GM12878 (cell line): ENCODE results near the gene TRIP11. TPM values are rescaled to one million over a fixed set of nuclear protein-coding genes. Genes with fewer than 3 reads are reported as not detected.

Experiments
- ATAC-seq: fragments of 200-7000 bp; cut with Tn5 transposase; 3 replicates; pipeline ENCODE4 v1.9.1; 2020; ENCODE audit warnings: mild to moderate bottlenecking, moderate library complexity
- BruUV-seq: library from RNA; stranded (reverse); fragments of 400-500 nt; replicated peaks from 2 replicates; lab custom pipeline; 2021; lab: Mats Ljungman, UMichigan
- CTCF ChIA-PET: fragments of 300-600 bp; sonication (Branson Sonifier 250); formaldehyde crosslinking; extraction: SDS; loops from one replicate; lab custom pipeline; 2021; ENCODE audit warnings: inconsistent platforms; lab: Yijun Ruan, JAX
- POLR2A ChIA-PET: fragments of 350-600 bp; formaldehyde crosslinking; extraction: SDS; loops from one replicate; lab custom pipeline; 2021; ENCODE audit warnings: inconsistent platforms; lab: Charles Lee
- RAD21 ChIA-PET: fragments of 300-600 bp; sonication (Branson Sonifier 250); formaldehyde crosslinking; loops from one replicate; lab custom pipeline; 2023; ENCODE audit warnings: antibody characterized with exemption; ENCODE audit not compliant: unreplicated experiment; lab: Charles Lee
- SMC1A ChIA-PET: fragments of 300-600 bp; sonication (Branson Sonifier 250); formaldehyde crosslinking; loops from one replicate; lab custom pipeline; 2023; ENCODE audit not compliant: unreplicated experiment, uncharacterized antibody; lab: Charles Lee
- DNase-seq: peaks from one replicate; pipeline ENCODE4 v3.0.0-alpha.2; 2011; ENCODE audit warnings: low read depth, low spot score
- FAIRE-seq: peaks from 3 replicates; lab custom pipeline; 2011; peaks lifted over from hg19 to GRCh38; lab: Jason Lieb, UNC
- H2AFZ ChIP-seq: 2 replicates; pipeline ENCODE4 v1.6.0; 2011; ENCODE audit warnings: low read depth, low read length, control low read depth; ENCODE audit not compliant: control insufficient read depth
- H3K27ac ChIP-seq: 2 replicates; pipeline ENCODE4 v1.5.1; 2011; ENCODE audit warnings: control low read depth; ENCODE audit not compliant: control insufficient read depth, insufficient read depth
- H3K27me3 ChIP-seq, 2 experiments: replicated peaks in 1 of 2; 2 replicates each; pipeline versions ENCODE4 v1.6.0 to v1.6.1; 2011; ENCODE audit warnings: low read length in 1 of 2; ENCODE audit not compliant: control insufficient read depth in 2 of 2, insufficient read depth in 2 of 2
- H3K36me3 ChIP-seq, 2 experiments: 2 replicates each; pipeline ENCODE4 v1.5.1; 2011; ENCODE audit warnings: low read length in 1 of 2; ENCODE audit not compliant: control insufficient read depth in 2 of 2, insufficient read depth in 2 of 2
- H3K4me1 ChIP-seq: 2 replicates; pipeline ENCODE4 v1.6.1; 2011; ENCODE audit warnings: mild to moderate bottlenecking, low read length, moderate library complexity, mixed read lengths; ENCODE audit not compliant: control insufficient read depth, insufficient read depth
- H3K4me2 ChIP-seq: 2 replicates; pipeline ENCODE4 v1.6.0; 2011; ENCODE audit warnings: control low read depth; ENCODE audit not compliant: control insufficient read depth, insufficient read depth
- H3K4me3 ChIP-seq: fragments of 200-600 bp; sonication (generic); 2 replicates; pipeline ENCODE4 v1.5.1; 2016
- H3K79me2 ChIP-seq: 2 replicates; pipeline ENCODE4 v1.6.0; 2011; ENCODE audit warnings: low read length; ENCODE audit not compliant: control insufficient read depth, insufficient read depth
- H3K9ac ChIP-seq: 2 replicates; pipeline ENCODE4 v1.8.0; 2011; ENCODE audit warnings: low read length, control low read depth, mixed read lengths; ENCODE audit not compliant: control insufficient read depth, insufficient read depth
- H3K9me3 ChIP-seq: replicated peaks from 3 replicates; pipeline ENCODE4 v1.5.1; 2011; ENCODE audit warnings: mild to moderate bottlenecking, low read length; ENCODE audit not compliant: control insufficient read depth, insufficient read depth
- H4K20me1 ChIP-seq: 2 replicates; pipeline ENCODE4 v1.6.0; 2011; ENCODE audit not compliant: control insufficient read depth, insufficient read depth
- CBFB ChIP-seq: IDR thresholded peaks from 2 replicates; pipeline ENCODE4 v1.6.1; 2016; ENCODE audit warnings: antibody characterized with exemption, low read depth
- EED ChIP-seq: sonication (generic); IDR thresholded peaks from 2 replicates; pipeline ENCODE4 v1.6.1; 2016; ENCODE audit warnings: antibody characterized with exemption, low read depth
- ESRRA ChIP-seq: IDR thresholded peaks from 2 replicates; pipeline ENCODE4 v1.6.1; 2012; ENCODE audit warnings: mild to moderate bottlenecking, low read length, improper control_type of control experiment
- EZH2 ChIP-seq: IDR thresholded peaks from 2 replicates; pipeline ENCODE4 v1.6.1; 2012; ENCODE audit warnings: low read depth, mild to moderate bottlenecking, control low read depth, inconsistent platforms, low read length, borderline replicate concordance; ENCODE audit not compliant: control insufficient read depth
- HDAC2 ChIP-seq: fragments of 200-600 bp; sonication (generic); IDR thresholded peaks from 2 replicates; pipeline ENCODE4 v1.6.1; 2017
- HDAC6 ChIP-seq: fragments of 200-600 bp; sonication (generic); IDR thresholded peaks from one replicate; pipeline ENCODE4 v1.8.0; 2017; ENCODE audit warnings: antibody characterized with exemption; ENCODE audit not compliant: unreplicated experiment
- HDGF ChIP-seq: fragments of 450-650 bp; IDR thresholded peaks from 2 replicates; pipeline ENCODE4 v1.6.1; 2016; ENCODE audit warnings: antibody characterized with exemption
- NR2C1 ChIP-seq: fragments of 450-650 bp; IDR thresholded peaks from 2 replicates; pipeline ENCODE4 v1.6.1; 2017; ENCODE audit warnings: antibody characterized with exemption, mild to moderate bottlenecking, moderate library complexity
- PAX5 ChIP-seq: IDR thresholded peaks from 2 replicates; pipeline ENCODE4 v1.6.1; 2011; ENCODE audit warnings: low read depth, low read length, borderline replicate concordance
- RCOR1 ChIP-seq: conservative IDR thresholded peaks from 2 replicates; pipeline ENCODE4 v1.6.1; 2012; ENCODE audit warnings: low read depth, low read length, improper control_type of control experiment
- RFX5 ChIP-seq: IDR thresholded peaks from 2 replicates; pipeline ENCODE4 v1.6.1; 2011; ENCODE audit warnings: low read depth, low read length, improper control_type of control experiment
- STAT1 ChIP-seq: fragments of 450-650 bp; conservative IDR thresholded peaks from 2 replicates; pipeline ENCODE4 v1.6.1; 2014; ENCODE audit warnings: antibody characterized with exemption, mild to moderate bottlenecking
- whole genome bisulfite sequencing: methylation state at CpG from one replicate; pipeline ENCODE4 v1.1.6; 2016; ENCODE audit warnings: low lambda C conversion rate; ENCODE audit not compliant: insufficient replicate concordance, insufficient coverage; ENCODE audit errors: missing lambda C conversion rate; 5-methylcytosine and 5-hydroxymethylcytosine counted together
- in situ Hi-C: fragments of 300-500 bp; cut with MboI; formaldehyde crosslinking; loops from 9 replicates; pipeline ENCODE4 v1.14.3; 2018; ENCODE audit warnings: mixed read lengths
- intact Hi-C: fragments of 100-400 bp; cut with micrococcal nuclease; formaldehyde crosslinking; loops from one replicate; pipeline ENCODE4 v1.14.2; 2022; ENCODE audit not compliant: unreplicated experiment
- polyA plus RNA-seq, 11 experiments: library from polyadenylated mRNA; depleted of rRNA in 4 of 11; unstranded in 6 of 11; stranded (reverse) in 5 of 11; fragments of >200 nt; fragmentation: Nextera tagmentation in 4 of 11; fragmentation: Illumina TruSeq in 1 of 11; extraction: Ambion mirVana in 4 of 11; extraction: Trizol in 1 of 11; gene quantifications; 1 replicate in 1 of 11; 2 replicates in 10 of 11; pipeline versions ENCODE4 v1.2.1 to v1.2.3, GENCODE V29; 2011 to 2016; ENCODE audit warnings: inconsistent platforms in 2 of 11, missing spikeins in 2 of 11, low read depth in 1 of 11
- total RNA-seq, 4 experiments: library from RNA; depleted of rRNA in 3 of 4; stranded (reverse); fragments of >200 nt in 3 of 4; fragmentation: Illumina TruSeq in 1 of 4; extraction: Trizol in 1 of 4; gene quantifications; 2 replicates each; pipeline versions ENCODE4 v1.2.1 to v1.2.3, GENCODE V29; 2013 to 2021
- TF ChIP-seq, protein P1 (sequence below), 3 experiments: IDR thresholded peaks in 2 of 3; conservative IDR thresholded peaks in 1 of 3; 2 replicates each; pipeline ENCODE4 v1.5.1; 2011; ENCODE audit warnings: low read depth in 3 of 3, low read length in 3 of 3, mild to moderate bottlenecking in 3 of 3, control low read depth in 2 of 3, moderate library complexity in 2 of 3, inconsistent platforms in 1 of 3, mixed read lengths in 1 of 3; ENCODE audit not compliant: control insufficient read depth in 2 of 3, insufficient read depth in 1 of 3; ENCODE audit errors: extremely low read depth in 1 of 3
- TF ChIP-seq, protein P2 (sequence below): fragments of 150-350 bp; IDR thresholded peaks from 2 replicates; pipeline ENCODE4 v1.6.1; 2016; ENCODE audit warnings: low read depth, low read length

TRIP11 gene
- total and polyA plus RNA-seq, 10 of the 15 experiments (the other 5 are each of a cell fraction or from before 2014, with no cell fraction given), result 5.3 to 46.1 (median 19.9) TPM

DNA sequence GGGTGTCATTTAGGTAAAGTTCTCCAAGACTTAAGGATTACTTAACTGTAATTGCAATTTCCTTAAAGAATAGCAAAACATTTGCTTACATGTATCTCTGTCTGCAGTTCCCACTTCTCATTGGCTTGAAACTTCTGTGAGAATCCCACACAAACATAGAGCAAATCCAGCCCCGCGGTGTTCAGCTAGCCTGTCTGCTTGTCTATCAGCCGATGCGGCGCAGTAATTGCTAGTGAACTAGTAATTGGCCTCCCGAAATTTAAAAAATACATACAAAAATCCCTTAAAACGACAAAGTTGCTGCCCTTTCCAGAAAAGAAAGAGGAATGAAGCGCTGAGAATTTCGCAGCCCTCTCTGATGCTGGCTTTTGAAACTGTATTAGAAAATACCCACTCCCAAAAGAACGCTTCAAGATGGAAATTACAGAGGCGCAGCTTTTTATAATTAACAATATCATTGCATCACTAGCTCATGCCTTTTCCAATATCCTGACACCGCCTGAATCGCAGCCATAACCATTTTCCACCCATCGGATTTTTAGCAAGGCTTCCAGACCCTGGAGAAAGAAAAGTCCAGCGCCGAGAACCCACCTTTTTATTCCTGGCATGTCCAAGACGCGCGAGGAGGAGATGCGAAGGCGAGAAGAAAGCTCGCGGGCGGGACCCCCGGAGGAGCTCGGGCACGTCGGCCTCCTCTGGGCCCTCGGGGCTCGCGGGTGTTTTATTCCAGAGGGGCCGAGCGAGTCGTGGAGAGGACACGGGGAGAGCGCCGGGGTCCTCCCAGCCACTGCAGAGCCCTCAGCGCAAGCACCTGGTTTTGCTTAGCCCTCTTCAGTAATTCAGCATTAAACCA lies 93.0 kb downstream of the TRIP11 start (continued):
- TF ChIP-seq, protein P1, sequence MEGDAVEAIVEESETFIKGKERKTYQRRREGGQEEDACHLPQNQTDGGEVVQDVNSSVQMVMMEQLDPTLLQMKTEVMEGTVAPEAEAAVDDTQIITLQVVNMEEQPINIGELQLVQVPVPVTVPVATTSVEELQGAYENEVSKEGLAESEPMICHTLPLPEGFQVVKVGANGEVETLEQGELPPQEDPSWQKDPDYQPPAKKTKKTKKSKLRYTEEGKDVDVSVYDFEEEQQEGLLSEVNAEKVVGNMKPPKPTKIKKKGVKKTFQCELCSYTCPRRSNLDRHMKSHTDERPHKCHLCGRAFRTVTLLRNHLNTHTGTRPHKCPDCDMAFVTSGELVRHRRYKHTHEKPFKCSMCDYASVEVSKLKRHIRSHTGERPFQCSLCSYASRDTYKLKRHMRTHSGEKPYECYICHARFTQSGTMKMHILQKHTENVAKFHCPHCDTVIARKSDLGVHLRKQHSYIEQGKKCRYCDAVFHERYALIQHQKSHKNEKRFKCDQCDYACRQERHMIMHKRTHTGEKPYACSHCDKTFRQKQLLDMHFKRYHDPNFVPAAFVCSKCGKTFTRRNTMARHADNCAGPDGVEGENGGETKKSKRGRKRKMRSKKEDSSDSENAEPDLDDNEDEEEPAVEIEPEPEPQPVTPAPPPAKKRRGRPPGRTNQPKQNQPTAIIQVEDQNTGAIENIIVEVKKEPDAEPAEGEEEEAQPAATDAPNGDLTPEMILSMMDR (IDR thresholded peaks at IDR 0.05 in 2 of 3, conservative IDR thresholded peaks at IDR 0.05 in 1 of 3; ENCODE audit: control insufficient read depth in 2 of 3, extremely low read depth in 1 of 3, insufficient read depth in 1 of 3, low read depth in 3 of 3, low read length in 3 of 3), result no peak
- TF ChIP-seq ESRRA (no peak), CBFB (no peak), EZH2 (no peak), EED (no peak), PAX5 (no peak)

DNA sequence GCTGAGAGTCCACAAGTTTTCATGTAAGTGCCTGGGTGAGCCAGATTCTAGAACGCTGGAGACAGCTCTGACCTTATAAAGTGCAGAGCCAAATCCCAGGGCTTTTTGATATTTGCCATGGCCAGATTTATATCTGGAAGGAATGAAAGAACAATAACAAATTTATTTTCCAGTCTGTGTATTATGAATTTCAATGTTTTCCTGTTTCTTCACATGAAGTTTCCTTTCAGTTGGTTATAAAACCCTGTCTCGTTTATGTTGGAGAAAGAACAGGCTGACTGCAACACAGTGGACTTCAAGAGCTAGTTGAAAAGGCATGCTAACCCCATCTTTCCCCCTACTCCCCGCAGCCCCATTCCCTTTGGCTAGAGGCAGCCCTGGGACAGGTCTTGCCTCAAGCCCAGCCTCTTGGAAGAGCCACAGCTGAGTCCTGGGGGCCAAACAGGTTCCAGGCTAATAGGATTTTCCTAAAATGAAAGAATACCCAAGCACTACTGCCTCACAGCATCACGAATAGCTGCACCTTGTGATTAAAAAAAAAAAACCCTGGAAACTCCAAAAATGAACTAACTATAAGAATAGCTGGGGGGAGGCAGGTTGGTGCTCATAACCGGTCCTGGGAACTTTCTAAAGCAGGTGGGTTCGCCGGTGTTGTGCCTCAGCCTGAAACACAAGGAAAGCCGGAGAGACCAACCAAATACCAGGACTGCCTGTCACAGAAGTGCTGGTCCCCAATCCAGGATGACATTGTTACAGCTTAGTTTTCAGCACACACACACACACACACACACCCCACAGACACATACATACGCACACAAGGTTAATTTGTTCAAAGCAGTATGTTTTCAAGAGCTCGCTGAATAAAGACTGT lies 93.9 kb downstream of the TRIP11 start:
- CTCF ChIA-PET, result no interaction called here
- Histone ChIP-seq H3K27ac (no peak overlapping the region), H2AFZ (no peak overlapping the region), H3K36me3 (no peaks in the 10 kb centered on the region), H3K4me3 (no peak overlapping the region), H3K27me3 (peaks cover 0 to 9% of the 10 kb centered on the region in 2 experiments; a peak in 2 of 4 replicates), H3K9ac (no peak overlapping the region), H4K20me1 (no peaks in the 10 kb centered on the region), H3K79me2 (no peaks in the 10 kb centered on the region), H3K9me3 (no peaks in the 10 kb centered on the region), H3K4me2 (no peak overlapping the region), H3K4me1 (no peaks in the 10 kb centered on the region)
- BruUV-seq, result no TSS peak
- SMC1A ChIA-PET, result interaction anchor here (0.7 kb wide), 1 partner anchor 296 kb away, joined by 3 read pairs; no protein-coding TSS in a partner anchor
- RAD21 ChIA-PET, result interaction anchor here (0.5 kb wide), 1 partner anchor 729 kb away, joined by 3 read pairs; no protein-coding TSS in a partner anchor
- intact Hi-C loops, result no loop called here
- FAIRE-seq (no peak), DNase-seq (no peak), ATAC-seq (no peak)
- in situ Hi-C loops, result no loop called here
- POLR2A ChIA-PET, result interaction anchor here (0.5 to 0.7 kb wide), 2 partner anchors 13 to 94 kb away, joined by 3 to 4 read pairs; no protein-coding TSS in a partner anchor
- WGBS, result 44% methylated on average over 10 of the region's 10 CpGs
- TF ChIP-seq RCOR1 (no peak), EED (no peak), NR2C1 (no peak), HDAC2 (no peak), STAT1 (no peak), HDAC6 (no peak), RFX5 (no peak), HDGF (no peak)
- TF ChIP-seq, protein P2, sequence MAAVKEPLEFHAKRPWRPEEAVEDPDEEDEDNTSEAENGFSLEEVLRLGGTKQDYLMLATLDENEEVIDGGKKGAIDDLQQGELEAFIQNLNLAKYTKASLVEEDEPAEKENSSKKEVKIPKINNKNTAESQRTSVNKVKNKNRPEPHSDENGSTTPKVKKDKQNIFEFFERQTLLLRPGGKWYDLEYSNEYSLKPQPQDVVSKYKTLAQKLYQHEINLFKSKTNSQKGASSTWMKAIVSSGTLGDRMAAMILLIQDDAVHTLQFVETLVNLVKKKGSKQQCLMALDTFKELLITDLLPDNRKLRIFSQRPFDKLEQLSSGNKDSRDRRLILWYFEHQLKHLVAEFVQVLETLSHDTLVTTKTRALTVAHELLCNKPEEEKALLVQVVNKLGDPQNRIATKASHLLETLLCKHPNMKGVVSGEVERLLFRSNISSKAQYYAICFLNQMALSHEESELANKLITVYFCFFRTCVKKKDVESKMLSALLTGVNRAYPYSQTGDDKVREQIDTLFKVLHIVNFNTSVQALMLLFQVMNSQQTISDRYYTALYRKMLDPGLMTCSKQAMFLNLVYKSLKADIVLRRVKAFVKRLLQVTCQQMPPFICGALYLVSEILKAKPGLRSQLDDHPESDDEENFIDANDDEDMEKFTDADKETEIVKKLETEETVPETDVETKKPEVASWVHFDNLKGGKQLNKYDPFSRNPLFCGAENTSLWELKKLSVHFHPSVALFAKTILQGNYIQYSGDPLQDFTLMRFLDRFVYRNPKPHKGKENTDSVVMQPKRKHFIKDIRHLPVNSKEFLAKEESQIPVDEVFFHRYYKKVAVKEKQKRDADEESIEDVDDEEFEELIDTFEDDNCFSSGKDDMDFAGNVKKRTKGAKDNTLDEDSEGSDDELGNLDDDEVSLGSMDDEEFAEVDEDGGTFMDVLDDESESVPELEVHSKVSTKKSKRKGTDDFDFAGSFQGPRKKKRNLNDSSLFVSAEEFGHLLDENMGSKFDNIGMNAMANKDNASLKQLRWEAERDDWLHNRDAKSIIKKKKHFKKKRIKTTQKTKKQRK, result no peak
